ENCODE results near the gene TLR7.

TLR7 gene

DNA sequence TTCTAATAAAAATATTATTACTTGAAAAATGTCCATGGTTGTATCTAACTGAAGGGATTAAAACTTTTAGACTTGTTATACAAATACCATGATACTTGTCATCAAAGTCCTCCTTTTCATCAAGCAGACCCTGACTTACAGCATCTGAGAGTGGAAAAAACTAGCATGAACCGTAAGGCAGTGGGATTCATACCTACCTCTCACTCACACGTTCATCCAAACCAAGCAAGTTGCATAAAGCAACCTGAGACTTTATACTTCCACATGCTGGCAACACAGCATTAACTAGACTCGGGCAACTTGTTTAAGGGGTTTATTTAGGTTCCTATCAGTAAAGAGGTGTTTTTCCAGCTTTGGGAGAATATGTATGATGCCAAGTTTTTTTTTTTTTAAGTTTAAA lies 22.6 kb upstream of the TLR7 start:
- no peak for TF ChIP-seq SIN3A (IDR thresholded peaks at IDR 0.05; ENCODE audit: borderline replicate concordance, insufficient read depth, low read length)

DNA sequence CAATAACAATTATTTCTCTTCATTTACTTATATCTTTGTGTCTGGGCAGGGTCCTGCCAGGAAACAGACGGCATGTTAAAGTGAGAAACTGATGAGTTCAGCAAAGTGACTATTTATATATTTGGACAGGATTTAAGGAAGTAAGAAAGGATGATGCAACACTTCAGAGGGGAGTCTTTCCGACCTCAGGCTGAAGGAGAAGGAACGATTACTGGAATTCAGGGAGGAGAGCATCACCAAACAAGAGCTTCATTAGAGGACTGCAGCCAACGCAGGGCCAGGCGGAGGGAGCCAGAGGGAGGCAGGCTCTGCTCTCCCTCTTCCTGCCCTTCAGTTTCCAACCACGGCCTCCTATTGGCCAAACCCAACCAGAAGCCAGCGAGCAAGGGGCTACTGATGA lies 1.5 kb upstream of the TLR7 start:
- TF ChIP-seq TAF1 (IDR thresholded peaks at IDR 0.05; ENCODE audit: borderline replicate concordance, insufficient read depth, low read length) (no peak), FOXP2 (optimal IDR thresholded peaks at IDR 0.05; ENCODE audit: borderline replicate concordance, extremely low read depth, extremely low read length, insufficient read depth) (no peak), POLR2AphosphoS5 (IDR thresholded peaks at IDR 0.05; ENCODE audit: low read depth, low read length) (no peak), SIN3A (IDR thresholded peaks at IDR 0.05; ENCODE audit: borderline replicate concordance, insufficient read depth, low read length) (no peak)
- TF ChIP-seq, protein P1, sequence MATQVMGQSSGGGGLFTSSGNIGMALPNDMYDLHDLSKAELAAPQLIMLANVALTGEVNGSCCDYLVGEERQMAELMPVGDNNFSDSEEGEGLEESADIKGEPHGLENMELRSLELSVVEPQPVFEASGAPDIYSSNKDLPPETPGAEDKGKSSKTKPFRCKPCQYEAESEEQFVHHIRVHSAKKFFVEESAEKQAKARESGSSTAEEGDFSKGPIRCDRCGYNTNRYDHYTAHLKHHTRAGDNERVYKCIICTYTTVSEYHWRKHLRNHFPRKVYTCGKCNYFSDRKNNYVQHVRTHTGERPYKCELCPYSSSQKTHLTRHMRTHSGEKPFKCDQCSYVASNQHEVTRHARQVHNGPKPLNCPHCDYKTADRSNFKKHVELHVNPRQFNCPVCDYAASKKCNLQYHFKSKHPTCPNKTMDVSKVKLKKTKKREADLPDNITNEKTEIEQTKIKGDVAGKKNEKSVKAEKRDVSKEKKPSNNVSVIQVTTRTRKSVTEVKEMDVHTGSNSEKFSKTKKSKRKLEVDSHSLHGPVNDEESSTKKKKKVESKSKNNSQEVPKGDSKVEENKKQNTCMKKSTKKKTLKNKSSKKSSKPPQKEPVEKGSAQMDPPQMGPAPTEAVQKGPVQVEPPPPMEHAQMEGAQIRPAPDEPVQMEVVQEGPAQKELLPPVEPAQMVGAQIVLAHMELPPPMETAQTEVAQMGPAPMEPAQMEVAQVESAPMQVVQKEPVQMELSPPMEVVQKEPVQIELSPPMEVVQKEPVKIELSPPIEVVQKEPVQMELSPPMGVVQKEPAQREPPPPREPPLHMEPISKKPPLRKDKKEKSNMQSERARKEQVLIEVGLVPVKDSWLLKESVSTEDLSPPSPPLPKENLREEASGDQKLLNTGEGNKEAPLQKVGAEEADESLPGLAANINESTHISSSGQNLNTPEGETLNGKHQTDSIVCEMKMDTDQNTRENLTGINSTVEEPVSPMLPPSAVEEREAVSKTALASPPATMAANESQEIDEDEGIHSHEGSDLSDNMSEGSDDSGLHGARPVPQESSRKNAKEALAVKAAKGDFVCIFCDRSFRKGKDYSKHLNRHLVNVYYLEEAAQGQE (IDR thresholded peaks at IDR 0.05; ENCODE audit: insufficient read depth in 1 of 2, low read depth in 2 of 2, low read length in 2 of 2), result no peak

DNA sequence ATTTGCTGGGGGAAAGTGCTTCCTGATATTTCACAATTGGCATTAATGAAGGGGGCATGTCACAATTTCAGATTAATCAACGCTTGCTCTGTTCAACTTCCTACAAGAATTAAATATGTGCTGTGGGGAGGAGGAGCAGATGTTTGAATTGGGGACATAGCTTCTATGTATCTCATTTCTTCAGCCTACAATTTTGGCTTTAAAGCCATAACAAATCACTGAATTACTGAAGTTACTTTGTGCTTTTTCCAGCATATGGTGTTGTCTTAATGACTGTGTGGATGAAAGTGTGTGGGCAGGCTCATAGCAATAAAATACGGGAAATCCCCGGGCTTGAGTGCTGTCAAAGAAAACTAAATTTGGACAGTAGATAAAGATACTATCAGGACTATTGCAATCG lies 813 bp downstream of the TLR7 start:
- TF ChIP-seq POLR2AphosphoS5 (IDR thresholded peaks at IDR 0.05; ENCODE audit: low read depth, low read length) (no peak), TAF1 (IDR thresholded peaks at IDR 0.05; ENCODE audit: borderline replicate concordance, insufficient read depth, low read length) (no peak)
- TF ChIP-seq, protein P1 (IDR thresholded peaks at IDR 0.05; ENCODE audit: insufficient read depth in 1 of 2, low read depth in 2 of 2, low read length in 2 of 2), result no peak

DNA sequence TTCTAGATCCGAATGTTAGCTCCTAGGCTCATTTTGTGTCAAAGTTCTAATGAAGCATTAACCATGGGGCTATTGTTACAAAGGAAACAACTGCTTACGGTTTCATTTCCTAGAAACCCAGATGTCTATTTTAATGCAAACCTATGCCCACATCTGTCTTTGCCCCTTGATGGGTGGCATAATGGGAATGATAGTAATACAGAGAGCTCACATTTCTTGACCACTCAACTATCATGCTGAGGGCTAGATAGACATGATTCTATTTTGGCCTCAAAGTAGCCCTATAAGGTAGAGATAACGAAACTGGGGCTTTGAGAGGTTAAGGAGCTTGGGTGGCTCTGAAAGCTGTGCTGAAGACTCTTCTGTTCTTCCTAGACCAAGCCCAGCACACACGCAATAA lies 1.9 kb downstream of the TLR7 start:
- TF ChIP-seq FOXP2 (optimal IDR thresholded peaks at IDR 0.05; ENCODE audit: borderline replicate concordance, extremely low read depth, extremely low read length, insufficient read depth) (no peak), TAF1 (IDR thresholded peaks at IDR 0.05; ENCODE audit: borderline replicate concordance, insufficient read depth, low read length) (no peak), POLR2AphosphoS5 (IDR thresholded peaks at IDR 0.05; ENCODE audit: low read depth, low read length) (no peak), SIN3A (IDR thresholded peaks at IDR 0.05; ENCODE audit: borderline replicate concordance, insufficient read depth, low read length) (no peak)
- TF ChIP-seq, protein P1 (IDR thresholded peaks at IDR 0.05; ENCODE audit: insufficient read depth in 1 of 2, low read depth in 2 of 2, low read length in 2 of 2), result no peak

DNA sequence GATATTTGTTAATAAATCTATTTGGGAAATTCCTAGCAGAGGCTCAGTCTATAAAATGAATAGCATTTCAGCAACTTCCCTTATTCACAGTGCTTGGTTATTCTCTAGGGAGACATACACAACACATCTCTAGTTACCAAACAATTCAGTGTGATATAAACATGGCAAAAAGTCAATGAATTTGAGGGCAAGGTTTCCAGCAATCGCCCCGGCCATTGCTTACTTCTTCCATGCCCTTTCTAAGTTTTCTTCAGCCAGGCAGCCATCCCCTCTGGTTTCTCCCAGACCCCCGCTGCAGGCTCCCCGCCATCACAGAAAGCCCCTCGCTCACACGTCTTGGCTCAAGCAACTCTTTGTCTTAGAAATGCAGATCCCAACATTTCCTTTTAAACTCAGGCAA lies 4.4 kb downstream of the TLR7 start:
- TF ChIP-seq SIN3A (IDR thresholded peaks at IDR 0.05; ENCODE audit: borderline replicate concordance, insufficient read depth, low read length), result no peak
- TF ChIP-seq TAF1 (IDR thresholded peaks at IDR 0.05; ENCODE audit: borderline replicate concordance, insufficient read depth, low read length), result no peak
- no peak for TF ChIP-seq FOXP2 (optimal IDR thresholded peaks at IDR 0.05; ENCODE audit: borderline replicate concordance, extremely low read depth, extremely low read length, insufficient read depth)
- no peak for TF ChIP-seq POLR2AphosphoS5 (IDR thresholded peaks at IDR 0.05; ENCODE audit: low read depth, low read length)
- TF ChIP-seq, protein P1 (IDR thresholded peaks at IDR 0.05; ENCODE audit: insufficient read depth in 1 of 2, low read depth in 2 of 2, low read length in 2 of 2), result no peak

All from PFSK-1 (cell line).